Activated gamma-delta T cell (primary cell): ENCODE results near the gene ENAH.
"Not testable (repeated sequence)": the region's sequence is repeated elsewhere in the genome, so short reads cannot be mapped to it uniquely, and the experiment has no call there.

ENCODE experiments used
- DNase-seq: peaks from one replicate; lab custom pipeline; 2025; lab: John Stamatoyannopoulos, UW

Gene ENAH

DNA sequence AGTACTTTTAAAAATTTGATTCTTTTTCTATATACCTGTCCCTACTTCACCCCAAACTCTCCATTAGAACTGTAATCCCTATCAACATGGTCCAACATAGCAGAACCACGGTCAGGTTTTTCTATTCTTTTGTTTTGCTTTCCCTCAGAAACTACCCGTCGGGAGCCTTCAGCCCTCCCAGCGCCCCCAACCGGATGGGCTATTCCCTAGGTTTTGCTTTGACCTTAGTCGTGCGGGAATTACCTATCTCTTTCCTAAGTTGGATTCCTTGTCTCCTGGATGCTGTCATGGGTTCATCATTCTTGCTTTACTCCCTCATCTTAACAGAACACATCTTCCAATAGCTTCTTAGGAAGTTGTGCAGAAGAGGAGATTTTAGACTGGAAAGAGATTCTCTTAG is 127.5 kb downstream of the ENAH start:
- no peak for DNase-seq

DNA sequence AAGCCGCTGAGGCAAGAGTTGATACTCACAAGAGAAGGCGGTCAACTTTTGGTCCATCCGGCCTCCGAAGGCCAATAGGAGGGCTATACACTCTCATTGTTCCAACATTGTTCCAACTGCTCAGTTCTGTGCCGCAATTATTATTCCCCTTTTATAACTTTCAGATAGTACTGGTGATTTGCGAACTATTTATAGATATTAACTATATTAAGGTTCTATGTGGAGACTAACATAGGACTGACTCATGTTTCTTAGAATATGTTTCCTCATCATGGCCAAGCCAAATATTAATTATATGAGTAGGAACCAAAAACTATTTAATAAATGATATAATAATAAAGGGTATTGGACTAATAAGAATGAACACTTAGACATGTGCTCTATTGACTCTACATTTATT is 128.4 kb downstream of the ENAH start:
- DNase-seq = no peak

DNA sequence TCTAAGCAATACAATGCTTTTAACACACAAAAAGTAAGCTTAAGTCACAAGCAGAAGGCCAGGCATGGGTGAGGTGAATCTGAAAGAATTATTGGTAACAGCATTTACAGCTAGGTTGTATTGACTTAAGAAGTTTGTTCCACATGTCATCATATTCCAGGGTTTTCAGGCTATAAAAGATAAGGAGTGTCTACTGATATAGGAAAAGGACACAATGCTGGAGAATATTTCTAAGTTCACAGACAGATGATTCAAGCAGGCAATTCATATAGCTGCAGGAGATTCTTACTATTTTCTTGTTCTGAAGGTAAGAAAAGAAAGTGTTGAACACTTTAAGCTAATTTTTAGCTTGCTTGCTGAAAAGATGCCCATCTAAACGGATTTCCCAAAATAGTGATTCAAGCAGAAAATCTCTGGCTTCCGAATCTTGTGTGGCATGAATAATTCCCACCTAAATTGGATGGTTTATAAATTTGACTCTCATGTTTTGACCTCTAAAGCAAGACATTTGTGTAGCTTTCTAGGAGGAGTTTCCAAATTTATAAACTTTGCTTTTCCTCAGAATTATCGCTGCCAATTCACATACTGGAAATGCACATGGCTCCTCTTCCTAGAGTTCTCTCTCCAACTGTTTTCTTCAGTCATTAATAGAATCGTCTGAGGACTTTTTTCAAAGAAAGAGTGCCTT is 129.5 kb downstream of the ENAH start:
- no peak for DNase-seq

DNA sequence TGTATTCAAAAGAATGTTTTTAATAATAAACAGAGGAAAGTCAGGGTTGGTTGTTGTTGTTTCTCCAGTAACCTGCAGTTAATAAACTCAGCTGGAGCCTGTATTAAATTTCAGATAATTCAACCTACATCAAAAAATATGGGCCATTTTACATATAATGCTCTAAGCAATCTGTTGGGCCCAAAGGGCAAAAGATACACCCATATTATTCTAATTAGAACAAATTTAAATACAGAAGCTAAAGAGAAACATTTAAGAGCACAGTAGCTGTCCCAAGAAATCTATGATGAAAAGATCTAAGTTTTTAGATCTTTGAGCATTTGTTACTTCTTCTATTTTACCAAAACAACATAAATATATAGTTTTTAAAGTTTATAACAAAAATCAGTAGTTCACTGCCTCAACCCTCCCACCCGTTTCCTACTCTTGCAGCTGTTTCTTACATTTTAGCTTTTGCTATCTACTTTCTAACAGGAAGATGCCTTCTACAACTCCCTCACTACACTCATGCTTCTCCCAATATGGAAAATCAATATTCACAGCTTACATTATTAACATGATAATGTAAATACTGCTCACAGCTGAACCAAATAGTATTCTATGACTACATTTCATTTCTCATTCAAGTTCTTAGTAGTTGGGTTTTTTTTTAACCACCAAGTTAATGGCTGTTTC is 130.2 kb downstream of the ENAH start:
- DNase-seq = no peak

DNA sequence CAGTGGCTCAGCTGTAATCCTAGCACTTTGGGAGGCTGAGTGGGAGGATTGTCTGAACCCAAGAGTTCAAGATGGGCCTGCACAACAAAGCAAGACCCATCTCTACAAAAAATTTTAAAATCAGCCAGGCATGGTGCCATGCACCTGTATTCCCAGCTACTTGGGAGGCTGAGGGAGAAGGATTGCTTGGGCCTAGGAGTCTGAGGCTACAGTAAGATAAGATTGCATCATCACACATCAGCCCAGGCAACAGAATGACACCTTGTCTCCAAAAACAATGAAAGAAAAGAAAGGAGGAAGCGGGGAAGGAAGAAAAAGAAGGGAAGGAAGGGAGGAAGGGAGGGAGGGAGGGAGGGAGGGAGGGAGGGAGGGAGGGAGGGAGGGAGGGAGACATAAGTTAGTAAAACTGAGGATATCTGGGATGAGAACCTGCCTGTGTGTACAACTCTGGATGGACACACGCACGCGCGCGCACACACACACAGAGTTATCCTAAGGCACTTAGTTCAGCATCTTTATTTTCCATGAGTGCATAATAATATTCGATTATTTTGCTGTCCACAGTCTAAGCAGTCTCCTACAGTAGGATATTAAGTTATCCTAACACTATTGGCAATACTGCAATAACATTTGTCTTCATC is 132.2 kb downstream of the ENAH start:
- no peak for DNase-seq

DNA sequence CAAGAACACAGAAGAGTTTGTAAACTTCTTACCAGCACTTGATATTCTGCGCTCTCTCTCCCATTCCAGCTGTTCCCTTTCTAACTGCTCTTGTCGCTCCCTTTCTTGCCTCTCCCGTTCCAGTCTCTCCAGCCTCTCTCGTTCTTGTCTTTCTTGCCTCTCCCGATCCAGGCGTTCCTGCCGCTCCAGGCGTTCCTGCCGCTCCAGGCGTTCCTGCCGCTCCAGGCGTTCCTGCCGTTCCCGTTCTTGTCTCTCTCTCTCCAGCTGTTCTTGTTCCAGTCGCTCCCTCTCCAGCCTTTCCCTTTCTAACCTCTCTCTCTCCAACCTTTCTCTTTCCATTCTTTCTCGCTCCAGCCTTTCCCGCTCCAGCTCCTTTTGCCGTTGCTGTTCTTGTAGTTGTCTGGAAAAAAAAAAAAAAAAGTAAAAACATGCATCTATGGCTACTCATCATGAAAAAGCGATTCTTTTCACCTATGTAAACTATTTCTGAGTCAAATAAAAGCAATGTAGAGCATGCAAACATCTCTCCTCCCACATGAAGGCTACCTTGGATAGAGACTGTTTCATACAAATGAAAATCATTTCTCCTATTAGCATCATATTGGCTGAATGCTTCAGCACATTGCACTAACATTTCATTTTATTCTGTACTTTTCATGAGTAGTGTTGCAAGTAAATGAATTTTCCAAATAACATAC is 133.6 kb downstream of the ENAH start:
- no peak for DNase-seq

DNA sequence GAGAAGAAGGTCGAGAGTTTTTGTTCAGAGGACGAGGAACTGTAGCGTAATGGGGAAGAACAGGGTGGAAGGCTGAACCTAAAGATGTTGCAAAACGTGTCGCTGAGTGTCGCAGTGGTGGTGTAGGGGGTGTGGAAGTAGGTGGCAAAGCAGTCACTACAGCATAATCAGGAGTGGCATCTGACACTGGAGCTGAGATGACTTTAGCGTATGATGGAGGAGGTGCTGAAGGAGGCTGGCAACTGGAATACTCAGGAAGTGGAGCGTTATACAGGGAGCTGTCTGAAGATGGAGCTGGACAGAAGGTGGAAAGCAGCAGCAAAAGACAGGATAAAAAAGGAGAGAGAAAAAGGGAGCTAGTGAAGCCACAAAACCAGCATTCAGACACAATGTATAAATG is 135.2 kb downstream of the ENAH start:
- no peak for DNase-seq

DNA sequence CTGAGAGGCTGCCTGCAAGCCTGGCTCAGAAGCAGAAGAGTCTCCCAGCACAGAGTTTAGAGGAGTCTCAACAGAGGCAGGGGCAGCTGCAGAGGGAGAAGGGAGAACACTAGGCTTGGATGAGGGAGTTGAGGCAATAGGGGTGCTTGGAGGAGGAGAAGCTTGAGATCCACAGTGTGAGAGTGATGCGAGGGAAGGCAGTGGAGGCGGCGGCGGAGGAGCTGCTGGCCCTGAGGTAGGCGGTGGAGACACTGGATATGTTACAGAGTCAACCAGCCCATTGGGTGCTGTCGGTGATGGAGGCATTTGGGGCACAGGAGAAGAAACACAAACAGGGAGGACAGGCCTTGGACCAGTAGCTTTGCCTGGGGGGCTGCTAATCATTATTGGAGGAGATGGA is 135.7 kb downstream of the ENAH start:
- no peak for DNase-seq

DNA sequence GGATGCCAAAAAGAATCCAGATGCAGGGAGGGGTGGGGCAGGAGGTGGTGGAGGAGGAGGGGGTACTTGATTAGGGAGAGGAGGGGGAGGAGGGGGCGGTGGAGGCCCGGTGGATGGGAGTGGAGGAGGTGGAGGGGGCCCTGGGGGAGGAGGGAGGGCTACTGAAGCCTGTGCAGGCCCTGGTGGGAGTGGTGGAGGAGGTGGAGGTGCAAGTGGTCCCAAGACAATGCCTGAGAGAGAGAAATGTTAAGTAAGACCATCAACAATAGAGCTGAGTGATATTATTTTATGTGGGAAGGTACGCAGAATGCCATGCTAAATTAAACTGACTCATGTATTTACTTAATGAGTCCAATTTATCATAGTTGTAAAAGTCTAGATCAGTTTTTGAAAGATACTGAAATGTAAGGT is 138.2 kb downstream of the ENAH start:
- DNase-seq = no peak

DNA sequence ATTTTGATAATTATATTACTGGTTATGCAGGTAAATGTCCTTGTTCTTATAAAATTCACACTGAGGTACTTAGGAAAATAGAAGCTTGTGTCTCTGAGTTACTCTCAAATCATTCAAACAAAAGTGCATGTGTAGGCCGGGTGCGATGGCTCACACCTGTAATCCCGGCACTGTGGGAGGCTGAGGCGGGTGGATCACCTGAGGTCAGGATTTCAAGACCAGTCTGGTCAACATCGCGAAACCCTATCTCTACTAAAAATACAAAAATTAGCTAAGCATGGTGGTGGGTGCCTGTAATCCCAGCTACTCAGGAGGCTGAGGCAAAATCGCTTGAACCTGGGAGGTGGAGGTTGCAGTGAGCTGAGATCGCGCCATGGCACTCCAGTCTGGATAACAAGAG is 139.3 kb downstream of the ENAH start:
- not testable (repeated sequence) for DNase-seq

DNA sequence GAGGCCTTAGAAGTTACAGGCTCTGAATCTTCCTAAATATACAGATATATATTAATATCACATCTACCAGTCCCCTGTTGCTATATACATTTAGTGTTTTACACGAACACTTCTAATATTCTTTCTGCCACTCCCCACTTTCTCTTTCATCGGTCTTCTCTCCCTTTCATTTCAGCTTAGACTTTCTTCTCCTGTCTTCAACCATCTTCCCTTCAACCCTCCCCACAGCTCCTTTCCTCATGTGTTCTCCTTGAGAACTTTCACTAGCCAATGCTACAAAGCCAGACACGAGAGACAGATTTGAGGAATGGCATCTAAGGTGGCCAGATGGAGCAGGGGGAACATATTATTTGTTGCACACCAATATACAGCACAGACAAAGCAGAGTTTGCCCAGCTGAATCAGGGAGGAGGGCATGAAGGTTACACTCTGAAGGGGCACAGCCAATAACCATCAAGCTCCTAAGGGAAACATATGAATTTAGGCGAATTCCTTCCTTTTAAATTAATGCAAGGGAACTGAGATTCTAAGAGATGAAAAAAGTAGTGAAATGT is 141.0 kb downstream of the ENAH start:
- no peak for DNase-seq

DNA sequence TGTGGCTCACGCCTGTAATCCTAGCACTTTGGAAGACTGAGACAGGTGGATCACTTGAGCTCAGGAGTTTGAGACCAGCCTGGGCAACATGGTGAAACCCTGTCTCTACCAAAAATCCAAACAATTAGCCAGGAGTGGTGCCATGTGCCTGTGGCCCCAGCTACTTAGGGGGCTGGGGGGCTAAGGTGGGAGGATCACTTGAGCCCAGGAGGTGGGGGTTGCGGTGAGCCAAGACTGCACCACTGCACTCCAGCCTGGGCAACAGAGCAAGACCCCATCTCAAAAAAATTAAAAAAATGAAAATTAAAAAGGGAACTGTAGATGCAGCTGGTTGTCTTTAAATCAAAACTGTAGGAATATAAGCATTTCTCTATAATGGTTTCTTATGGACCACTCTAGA is 142.2 kb downstream of the ENAH start:
- DNase-seq = not testable (repeated sequence)

DNA sequence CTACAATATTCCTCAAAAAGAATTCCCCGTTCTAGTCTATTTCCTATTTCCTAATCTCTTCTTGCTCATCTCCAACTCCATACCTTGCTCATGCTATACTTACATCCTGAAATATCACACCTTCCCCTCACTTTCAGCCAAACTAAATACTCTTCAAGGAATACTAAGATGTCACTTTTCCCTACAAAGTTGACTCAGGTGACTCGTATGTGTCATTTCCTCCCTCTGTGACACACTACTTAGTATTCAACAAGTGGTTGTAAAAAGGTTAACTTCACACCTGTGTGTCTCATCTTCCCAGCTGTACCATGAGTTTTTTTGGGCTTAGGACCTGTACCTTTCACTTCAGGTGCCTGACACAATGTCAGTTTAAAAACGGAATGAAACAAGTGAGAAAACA is 143.2 kb downstream of the ENAH start:
- no peak for DNase-seq

DNA sequence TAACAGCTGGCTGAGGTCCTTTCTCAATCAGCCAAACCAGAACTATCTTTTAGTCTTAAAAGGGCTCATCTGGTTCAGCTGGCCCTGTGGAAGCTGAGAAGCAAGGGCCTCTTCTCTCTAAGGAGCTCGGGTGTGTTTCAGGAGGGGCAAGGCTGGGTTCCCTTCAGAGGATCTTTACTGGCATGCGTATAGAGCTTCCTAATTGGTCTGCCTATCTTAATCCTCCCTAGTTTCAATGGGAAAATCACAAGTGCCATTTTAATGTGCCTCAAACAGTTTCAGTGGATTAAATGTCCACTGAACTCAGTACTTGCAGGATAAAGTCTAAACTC is 143.6 kb downstream of the ENAH start:
- DNase-seq = no peak

DNA sequence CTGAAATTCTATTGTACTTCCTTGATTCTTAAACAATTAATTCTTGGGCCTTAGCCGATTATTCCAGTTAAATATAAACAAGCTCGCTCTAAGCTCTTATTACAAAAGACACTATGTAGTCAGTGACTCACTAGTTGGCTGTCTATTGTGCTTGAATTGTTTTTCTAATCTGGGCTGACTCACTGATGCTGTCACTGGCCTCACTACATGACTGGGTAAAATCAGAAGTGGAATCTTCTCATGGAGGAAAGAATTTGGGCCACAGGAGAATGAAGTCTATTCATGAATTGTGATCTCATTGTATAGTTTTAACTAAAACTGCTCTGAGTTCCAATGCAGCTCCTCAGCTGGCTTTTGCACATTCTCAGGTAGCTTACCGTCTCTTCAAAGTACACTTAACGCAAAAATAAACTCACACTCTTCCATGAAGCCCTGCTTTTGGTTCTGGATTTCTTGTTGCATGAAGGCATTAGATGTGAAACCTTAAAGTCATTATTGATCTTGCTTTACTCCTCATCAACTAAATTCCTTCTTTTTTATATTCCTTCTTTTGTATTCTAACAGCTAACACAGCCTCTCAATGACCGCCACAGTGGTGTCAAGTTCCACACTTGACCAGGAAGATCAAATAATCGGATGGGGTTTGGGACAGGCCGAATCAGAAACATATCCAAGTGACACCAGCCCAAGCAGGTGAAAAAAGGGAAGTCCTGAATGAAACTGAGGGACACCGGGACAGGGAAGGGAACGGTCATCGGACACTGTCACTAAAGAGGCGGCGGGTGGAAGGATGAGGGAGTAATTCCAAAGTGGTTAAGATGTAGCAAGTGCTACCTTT is 144.2 kb downstream of the ENAH start:
- DNase-seq = no peak

DNA sequence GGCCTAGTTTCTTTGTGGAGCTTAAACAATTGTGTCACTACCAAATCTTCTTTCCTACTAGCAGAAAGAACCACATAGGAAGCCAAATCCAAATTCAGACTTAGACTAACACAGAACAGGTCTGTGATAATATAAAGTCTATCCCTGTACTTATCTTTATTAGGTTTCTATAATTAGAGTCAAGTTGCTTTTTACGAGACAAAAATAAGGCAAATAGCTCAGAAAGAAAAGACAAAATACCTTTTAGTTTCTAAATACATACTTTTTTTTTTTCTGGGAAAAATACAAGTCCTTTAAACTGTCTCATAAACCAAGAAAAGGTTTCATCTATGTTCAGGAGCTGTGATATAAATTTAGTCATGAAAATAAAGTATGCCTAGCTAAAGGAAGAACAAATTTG is 146.2 kb downstream of the ENAH start:
- no peak for DNase-seq

DNA sequence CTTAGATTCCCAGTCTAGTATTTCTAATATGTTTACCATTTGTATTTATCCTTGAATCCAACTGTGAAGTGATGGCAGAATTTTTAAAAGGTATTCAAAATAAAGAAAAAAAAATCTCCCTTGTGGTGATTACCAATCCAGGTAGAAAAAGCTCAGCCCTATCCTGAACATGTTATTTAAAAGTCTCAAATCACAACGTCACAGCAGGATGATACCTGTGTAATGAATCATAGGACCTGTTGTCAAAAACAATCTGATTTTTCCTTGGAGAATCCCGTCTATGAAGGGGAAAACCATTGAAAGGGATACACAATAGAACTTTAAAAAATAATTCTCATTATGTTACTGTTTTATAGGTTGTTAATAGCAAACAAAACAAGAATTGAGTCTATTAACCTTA is 148.1 kb downstream of the ENAH start:
- no peak for DNase-seq

DNA sequence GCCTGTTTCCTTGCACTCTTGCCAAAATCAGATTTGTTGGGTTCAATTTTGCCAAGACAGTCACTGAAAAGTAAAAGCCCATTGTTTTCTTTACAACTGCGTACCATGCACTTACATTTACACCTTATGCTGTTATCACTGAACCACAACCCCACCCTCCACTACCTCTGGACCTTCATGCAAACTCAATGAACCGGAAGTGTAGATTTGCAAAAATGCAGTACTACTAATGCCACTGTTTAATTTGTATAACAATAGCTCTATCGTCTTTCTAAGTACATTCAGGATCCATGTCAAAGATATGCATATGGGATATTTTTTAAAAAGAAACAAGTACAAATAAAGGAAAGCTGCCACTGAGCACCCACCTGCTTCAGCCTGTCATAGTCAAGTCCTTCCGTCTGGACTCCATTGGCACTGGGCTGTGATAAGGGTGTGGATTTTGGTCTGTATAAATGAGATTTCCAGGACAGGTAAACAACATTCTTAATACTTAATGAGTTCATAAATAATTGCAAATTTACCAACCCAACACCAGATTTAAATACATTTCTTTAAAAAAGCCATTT is 152.2 kb downstream of the ENAH start:
- no peak for DNase-seq

DNA sequence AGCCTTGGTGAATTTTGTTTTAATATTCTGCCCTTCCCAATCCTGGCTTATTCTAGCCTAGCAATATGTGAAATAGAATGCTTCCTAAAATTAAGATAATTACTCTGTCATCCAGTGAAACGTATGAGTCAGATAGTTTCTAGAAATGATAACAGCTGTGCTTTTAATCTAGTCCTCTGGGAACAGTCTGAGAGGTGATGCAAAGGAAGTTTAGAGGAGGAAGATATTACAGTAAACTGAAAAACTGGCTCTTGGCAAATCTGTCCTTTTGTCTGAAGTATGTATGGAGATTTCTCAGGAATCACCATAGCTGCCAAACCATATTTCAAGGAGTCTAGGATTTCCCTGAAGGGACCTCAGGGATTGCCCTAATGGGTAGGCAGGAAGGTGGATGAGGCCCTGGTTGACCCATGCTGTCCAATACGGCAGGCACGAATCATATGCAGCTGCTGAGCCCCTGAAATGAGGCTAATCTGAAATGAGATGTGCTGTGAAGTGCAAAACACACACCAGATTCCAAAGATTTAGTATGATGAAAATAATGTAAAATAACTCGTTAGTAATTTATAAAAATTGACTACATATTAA is 154.3 kb downstream of the ENAH start:
- DNase-seq = no peak

DNA sequence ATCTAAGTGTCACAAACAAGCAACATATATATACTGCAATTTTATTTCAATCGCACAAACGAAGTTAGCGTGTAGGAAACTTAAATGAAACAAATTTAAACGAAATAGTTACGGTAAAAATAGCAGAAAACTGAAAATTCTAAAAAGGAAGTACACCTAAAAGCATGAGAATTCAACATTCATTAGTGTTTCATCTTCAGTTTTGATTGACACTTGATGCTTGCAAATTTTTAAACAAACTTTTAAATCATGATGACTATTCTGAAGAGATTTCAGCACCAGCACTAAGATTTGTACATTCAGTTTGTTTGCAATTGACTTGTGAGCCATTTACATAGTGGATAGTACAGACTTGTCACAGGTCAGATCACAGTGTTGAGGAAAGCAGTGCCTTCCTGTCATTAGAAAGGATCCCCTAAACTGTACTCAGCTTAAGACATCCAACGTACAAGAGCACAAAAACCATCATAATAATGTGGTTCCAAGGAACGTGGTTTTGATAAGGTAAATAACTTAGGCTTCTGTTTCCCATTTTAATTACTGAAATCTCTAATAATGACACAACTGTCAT is 158.0 kb downstream of the ENAH start:
- no peak for DNase-seq
